SK-N-SH (cell line): Measurements from ENCODE around the gene LRR1. TPM values are rescaled to one million over a fixed set of nuclear protein-coding genes. Genes with fewer than 3 reads are reported as not detected.
A peak's percentile ranks its signal among the peaks of the same experiment; 100 is the strongest.

Source experiments
- CTCF ChIA-PET: fragments of 300-600, 350-600 bp; formaldehyde crosslinking; extraction: SDS; loops from one replicate; lab custom pipeline; 2021; lab: Yijun Ruan, JAX
- POLR2A ChIA-PET: fragments of 350-600 bp; sonication (Branson Sonifier 250); formaldehyde crosslinking; extraction: SDS; loops from one replicate; lab custom pipeline; 2020; ENCODE audit warnings: antibody characterized with exemption, inconsistent platforms; lab: Yijun Ruan, JAX
- DNase-seq: peaks from one replicate; pipeline ENCODE4 v3.0.0; 2012
- H2AFZ ChIP-seq: fragments of 200-600 bp; sonication (generic); 2 replicates; pipeline ENCODE4 v1.8.1; 2016; ENCODE audit warnings: antibody characterized with exemption, mild to moderate bottlenecking, low read depth
- H3F3A ChIP-seq: fragments of 200-600 bp; sonication (generic); replicated peaks from 2 replicates; pipeline ENCODE3; 2016; ENCODE audit warnings: antibody characterized with exemption, mild to moderate bottlenecking; ENCODE audit not compliant: insufficient read depth
- H3K27ac ChIP-seq, 2 experiments: fragments of 200-500 bp in 1 of 2; fragments of 200-600 bp in 1 of 2; sonication (Bioruptor generic) in 1 of 2; sonication (generic), shearing (Covaris generic) in 1 of 2; 2 replicates each; pipeline versions ENCODE4 v1.5.1 to v1.6.1; 2014 to 2016; ENCODE audit warnings: low read depth in 2 of 2, inconsistent platforms in 1 of 2, low read length in 1 of 2, mild to moderate bottlenecking in 1 of 2, mixed read lengths in 1 of 2
- H3K27me3 ChIP-seq: fragments of 200-600 bp; sonication (generic), shearing (Covaris generic); 2 replicates; pipeline ENCODE4 v1.6.1; 2016; ENCODE audit warnings: mixed run types; ENCODE audit not compliant: insufficient read depth
- H3K36me3 ChIP-seq, 2 experiments: fragments of 200-500 bp in 1 of 2; fragments of 200-600 bp in 1 of 2; sonication (Bioruptor generic) in 1 of 2; sonication (generic) in 1 of 2; replicated peaks in 1 of 2; 2 replicates each; pipeline versions ENCODE3 to v1.5.1; 2014 to 2016; ENCODE audit warnings: low read length in 1 of 2, mild to moderate bottlenecking in 1 of 2; ENCODE audit not compliant: insufficient read depth in 2 of 2, control insufficient read depth in 1 of 2
- H3K4me1 ChIP-seq, 2 experiments: fragments of 200-500 bp in 1 of 2; fragments of 200-600 bp in 1 of 2; sonication (Bioruptor generic) in 1 of 2; sonication (generic), shearing (Covaris generic) in 1 of 2; 2 replicates each; pipeline versions ENCODE4 v1.5.1 to v1.6.1; 2014 to 2016; ENCODE audit warnings: low read depth in 1 of 2, low read length in 1 of 2, mixed run types in 1 of 2; ENCODE audit not compliant: insufficient read depth in 2 of 2, control insufficient read depth in 1 of 2
- H3K4me2 ChIP-seq: fragments of 200-600 bp; sonication (generic), shearing (Covaris generic); 2 replicates; pipeline ENCODE4 v1.6.1; 2017; ENCODE audit warnings: mixed run types
- H3K4me3 ChIP-seq, 2 experiments: fragments of 200-500 bp in 1 of 2; fragments of 200-600 bp in 1 of 2; sonication (Bioruptor generic) in 1 of 2; sonication (generic), shearing (Covaris generic) in 1 of 2; 2 replicates each; pipeline versions ENCODE4 v1.5.1 to v1.8.1; 2014 to 2016; ENCODE audit warnings: low read depth in 2 of 2, inconsistent platforms in 1 of 2, low read length in 1 of 2, mild to moderate bottlenecking in 1 of 2, mixed read lengths in 1 of 2, moderate library complexity in 1 of 2
- H3K79me2 ChIP-seq: fragments of 200-600 bp; sonication (generic); 2 replicates; pipeline ENCODE4 v1.8.1; 2017; ENCODE audit warnings: mild to moderate bottlenecking; ENCODE audit not compliant: insufficient read depth
- H3K9ac ChIP-seq: fragments of 200-600 bp; sonication (generic); 2 replicates; pipeline ENCODE4 v1.6.1; 2017; ENCODE audit warnings: mixed run types
- H3K9me2 ChIP-seq: fragments of 200-600 bp; sonication (generic); 2 replicates; pipeline ENCODE4 v1.6.1; 2017; ENCODE audit warnings: mixed run types
- H3K9me3 ChIP-seq: fragments of 200-600 bp; sonication (generic); 2 replicates; pipeline ENCODE4 v1.6.1; 2017; ENCODE audit warnings: mixed run types, mild to moderate bottlenecking, moderate library complexity
- H4K20me1 ChIP-seq: fragments of 200-600 bp; sonication (generic); 2 replicates; pipeline ENCODE4 v1.6.1; 2017; ENCODE audit warnings: mild to moderate bottlenecking, mixed run types; ENCODE audit not compliant: insufficient read depth
- CHD2 ChIP-seq: fragments of 150-350 bp; IDR thresholded peaks from 2 replicates; pipeline ENCODE4 v1.6.1; 2018; ENCODE audit warnings: low read length; ENCODE audit not compliant: partially characterized antibody
- ELF1 ChIP-seq: IDR thresholded peaks from 2 replicates; pipeline ENCODE4 v1.4.0; 2012
- EP300 ChIP-seq, 2 experiments: IDR thresholded peaks; 2 replicates each; pipeline versions ENCODE4 v1.4.0 to v1.6.1; 2012; ENCODE audit warnings: borderline replicate concordance in 1 of 2, low read depth in 1 of 2, low read length in 1 of 2
- EZH2phosphoT487 ChIP-seq: fragments of 200-600 bp; sonication (generic); IDR thresholded peaks from 2 replicates; pipeline ENCODE4 v1.6.1; 2017; ENCODE audit warnings: low read depth, mixed run types, mild to moderate bottlenecking, antibody characterized with exemption, moderate library complexity, borderline replicate concordance
- FOSL2 ChIP-seq: IDR thresholded peaks from 2 replicates; pipeline ENCODE4 v1.4.0; 2012; ENCODE audit warnings: low read depth, mild to moderate bottlenecking, moderate library complexity, borderline replicate concordance
- FOXJ3 ChIP-seq: sonication (generic); formaldehyde crosslinking; IDR thresholded peaks from 2 replicates; pipeline ENCODE4 v1.5.1; 2020; ENCODE audit warnings: mild to moderate bottlenecking, missing genetic modification reagents
- FOXM1 ChIP-seq: IDR thresholded peaks from 2 replicates; pipeline ENCODE4 v1.4.0; 2012; ENCODE audit warnings: low read depth, mild to moderate bottlenecking
- GATA2 ChIP-seq: sonication (generic); formaldehyde crosslinking; IDR thresholded peaks from 2 replicates; pipeline ENCODE4 v1.5.0; 2020; ENCODE audit warnings: mild to moderate bottlenecking, missing genetic modification reagents
- IRF3 ChIP-seq: fragments of 150-350 bp; IDR thresholded peaks from 2 replicates; pipeline ENCODE4 v1.6.1; 2016; ENCODE audit warnings: mild to moderate bottlenecking, low read depth, low read length
- MEF2A ChIP-seq: IDR thresholded peaks from 2 replicates; pipeline ENCODE4 v1.4.0; 2012; ENCODE audit warnings: low read depth, borderline replicate concordance
- MXI1 ChIP-seq: IDR thresholded peaks from 2 replicates; pipeline ENCODE4 v1.6.1; 2012; ENCODE audit warnings: mild to moderate bottlenecking, low read depth, low read length, improper control_type of control experiment
- NRF1 ChIP-seq: IDR thresholded peaks from 2 replicates; pipeline ENCODE4 v1.6.1; 2012; ENCODE audit warnings: low read depth, mild to moderate bottlenecking, low read length
- POLR2AphosphoS5 ChIP-seq: IDR thresholded peaks from 2 replicates; pipeline ENCODE4 v1.6.1; 2012; ENCODE audit warnings: low read depth, low read length
- RAD21 ChIP-seq: IDR thresholded peaks from 2 replicates; pipeline ENCODE4 v1.6.1; 2012; ENCODE audit warnings: mild to moderate bottlenecking, low read length
- RFX5 ChIP-seq: IDR thresholded peaks from 2 replicates; pipeline ENCODE4 v1.6.1; 2012; ENCODE audit warnings: mild to moderate bottlenecking, improper control_type of control experiment, low read length
- RXRA ChIP-seq: IDR thresholded peaks from 2 replicates; pipeline ENCODE4 v1.4.0; 2012; ENCODE audit warnings: low read depth, mild to moderate bottlenecking, borderline replicate concordance
- SMC3 ChIP-seq: IDR thresholded peaks from 2 replicates; pipeline ENCODE4 v1.6.1; 2012; ENCODE audit warnings: low read depth, low read length, improper control_type of control experiment
- TCF12 ChIP-seq: IDR thresholded peaks from 2 replicates; pipeline ENCODE4 v1.4.0; 2012
- TEAD4 ChIP-seq: IDR thresholded peaks from 2 replicates; pipeline ENCODE4 v1.4.0; 2012; ENCODE audit warnings: mild to moderate bottlenecking, borderline replicate concordance; ENCODE audit not compliant: insufficient read depth
- YY1 ChIP-seq: IDR thresholded peaks from 2 replicates; pipeline ENCODE4 v1.4.0; 2012; ENCODE audit warnings: low read depth, mild to moderate bottlenecking
- WGBS: methylation state at CpG from one replicate; pipeline ENCODE4 v1.1.6; 2017; ENCODE audit warnings: low lambda C conversion rate; 5-methylcytosine and 5-hydroxymethylcytosine counted together
- polyA plus RNA-seq, 3 experiments: library from polyadenylated mRNA; depleted of rRNA; stranded (reverse); fragments of >200 nt; gene quantifications; 2 replicates each; pipeline ENCODE4 v1.2.3, GENCODE V29; 2012
- TF ChIP-seq, protein P1 (sequence below): fragments of 150-350 bp; IDR thresholded peaks from 2 replicates; pipeline ENCODE4 v1.6.1; 2017; ENCODE audit warnings: antibody characterized with exemption, low read length, low read depth, borderline replicate concordance
- TF ChIP-seq, protein P2 (sequence below): IDR thresholded peaks from 2 replicates; pipeline ENCODE4; 2012
- TF ChIP-seq, protein P3 (sequence below): fragments of 200-600 bp; sonication (generic); IDR thresholded peaks from 2 replicates; pipeline ENCODE4 v1.6.1; 2017; ENCODE audit warnings: antibody characterized with exemption, mild to moderate bottlenecking, moderate library complexity
- TF ChIP-seq, protein P4 (sequence below): IDR thresholded peaks from 2 replicates; pipeline ENCODE4 v1.4.0; 2012; ENCODE audit warnings: low read depth, borderline replicate concordance

Gene LRR1
- polyA plus RNA-seq, 1 of the 3 experiments (the other 2 are of a cell fraction): 9.3 TPM

GRCh38 chr14:49620182-49621113 lies 21.7 kb downstream of the LRR1 start, which contains the start of the genes MGAT2 and RPL36AL:
Gene MGAT2 (plus strand): TSS chr14:49620799. CDS start chr14:49621269, 470 bp downstream.
Gene RPL36AL (minus strand): TSS chr14:49620626. CDS start chr14:49619104, 1,522 bp downstream.
- peak; percentile 99 for DNase-seq
- Histone ChIP-seq H3K36me3 (peaks cover 30 to 39% of the 10 kb centered on the region in 2 experiments), H3K9ac (peak within 1 kb of the TSS; percentile 95), H3K79me2 (peaks cover 78% of the 10 kb centered on the region), H2AFZ (peak within 1 kb of the TSS; percentile 88), H3K4me3 (peak within 1 kb of the TSS; percentile 92 to 96), H3K27ac (peak within 1 kb of the TSS; percentile 97 to 98), H3K9me3 (no peaks in the 10 kb centered on the region), H3K27me3 (no peaks in the 10 kb centered on the region), H3F3A (peaks cover 30% of the 10 kb centered on the region), H3K9me2 (no peaks in the 10 kb centered on the region), H4K20me1 (peaks cover 39% of the 10 kb centered on the region), H3K4me2 (peak within 1 kb of the TSS; percentile 87), H3K4me1 (peaks cover 22 to 29% of the 10 kb centered on the region in 2 experiments)
- ChIA-PET POLR2A (interaction anchor here (0.8 to 2.8 kb wide), 12 partner anchors 10 to 242 kb away, joined by 3 to 17 read pairs (median 6); partner anchors contain the start of genes DNAAF2, KLHDC2, LRR1 and NEMF), CTCF (interaction anchor here (0.6 to 6.1 kb wide), 10 partner anchors 12 to 483 kb away, joined by 3 to 39 read pairs (median 4); partner anchors contain the start of genes DNAAF2, LRR1 and RPS29)
- WGBS: under 1% methylated on average over 48 of the region's 85 CpGs
- no peak for TF ChIP-seq FOXJ3 (CRISPR knock-in tag)
- no peak for TF ChIP-seq TCF12
- peak; percentile 60 for TF ChIP-seq MXI1
- peak; percentile 71 for TF ChIP-seq IRF3
- TF ChIP-seq POLR2AphosphoS5: peak; percentile 98
- TF ChIP-seq EZH2phosphoT487: no peak
- TF ChIP-seq GATA2: no peak
- no peak for TF ChIP-seq RAD21
- TF ChIP-seq ELF1: peak; percentile 93
- TF ChIP-seq RFX5: no peak
- TF ChIP-seq, protein P1, sequence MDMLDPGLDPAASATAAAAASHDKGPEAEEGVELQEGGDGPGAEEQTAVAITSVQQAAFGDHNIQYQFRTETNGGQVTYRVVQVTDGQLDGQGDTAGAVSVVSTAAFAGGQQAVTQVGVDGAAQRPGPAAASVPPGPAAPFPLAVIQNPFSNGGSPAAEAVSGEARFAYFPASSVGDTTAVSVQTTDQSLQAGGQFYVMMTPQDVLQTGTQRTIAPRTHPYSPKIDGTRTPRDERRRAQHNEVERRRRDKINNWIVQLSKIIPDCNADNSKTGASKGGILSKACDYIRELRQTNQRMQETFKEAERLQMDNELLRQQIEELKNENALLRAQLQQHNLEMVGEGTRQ: peak; percentile 43; the same call in 1 of the 2 replicates
- TF ChIP-seq CHD2: peak; percentile 7
- TF ChIP-seq, protein P2, sequence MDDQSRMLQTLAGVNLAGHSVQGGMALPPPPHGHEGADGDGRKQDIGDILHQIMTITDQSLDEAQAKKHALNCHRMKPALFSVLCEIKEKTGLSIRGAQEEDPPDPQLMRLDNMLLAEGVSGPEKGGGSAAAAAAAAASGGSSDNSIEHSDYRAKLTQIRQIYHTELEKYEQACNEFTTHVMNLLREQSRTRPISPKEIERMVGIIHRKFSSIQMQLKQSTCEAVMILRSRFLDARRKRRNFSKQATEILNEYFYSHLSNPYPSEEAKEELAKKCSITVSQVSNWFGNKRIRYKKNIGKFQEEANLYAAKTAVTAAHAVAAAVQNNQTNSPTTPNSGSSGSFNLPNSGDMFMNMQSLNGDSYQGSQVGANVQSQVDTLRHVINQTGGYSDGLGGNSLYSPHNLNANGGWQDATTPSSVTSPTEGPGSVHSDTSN: peak; percentile 99
- TF ChIP-seq YY1: peak; percentile 82
- no peak for TF ChIP-seq MEF2A
- no peak; the same call in 1 of the 2 replicates for TF ChIP-seq FOSL2
- no peak for TF ChIP-seq EP300 (IDR thresholded peaks at IDR 0.05; ENCODE audit: borderline replicate concordance in 1 of 2, low read depth in 1 of 2, low read length in 1 of 2)
- TF ChIP-seq FOXM1: no peak
- no peak for TF ChIP-seq NRF1
- TF ChIP-seq, protein P3, sequence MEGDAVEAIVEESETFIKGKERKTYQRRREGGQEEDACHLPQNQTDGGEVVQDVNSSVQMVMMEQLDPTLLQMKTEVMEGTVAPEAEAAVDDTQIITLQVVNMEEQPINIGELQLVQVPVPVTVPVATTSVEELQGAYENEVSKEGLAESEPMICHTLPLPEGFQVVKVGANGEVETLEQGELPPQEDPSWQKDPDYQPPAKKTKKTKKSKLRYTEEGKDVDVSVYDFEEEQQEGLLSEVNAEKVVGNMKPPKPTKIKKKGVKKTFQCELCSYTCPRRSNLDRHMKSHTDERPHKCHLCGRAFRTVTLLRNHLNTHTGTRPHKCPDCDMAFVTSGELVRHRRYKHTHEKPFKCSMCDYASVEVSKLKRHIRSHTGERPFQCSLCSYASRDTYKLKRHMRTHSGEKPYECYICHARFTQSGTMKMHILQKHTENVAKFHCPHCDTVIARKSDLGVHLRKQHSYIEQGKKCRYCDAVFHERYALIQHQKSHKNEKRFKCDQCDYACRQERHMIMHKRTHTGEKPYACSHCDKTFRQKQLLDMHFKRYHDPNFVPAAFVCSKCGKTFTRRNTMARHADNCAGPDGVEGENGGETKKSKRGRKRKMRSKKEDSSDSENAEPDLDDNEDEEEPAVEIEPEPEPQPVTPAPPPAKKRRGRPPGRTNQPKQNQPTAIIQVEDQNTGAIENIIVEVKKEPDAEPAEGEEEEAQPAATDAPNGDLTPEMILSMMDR: peak; percentile 45
- no peak for TF ChIP-seq SMC3
- TF ChIP-seq, protein P4, sequence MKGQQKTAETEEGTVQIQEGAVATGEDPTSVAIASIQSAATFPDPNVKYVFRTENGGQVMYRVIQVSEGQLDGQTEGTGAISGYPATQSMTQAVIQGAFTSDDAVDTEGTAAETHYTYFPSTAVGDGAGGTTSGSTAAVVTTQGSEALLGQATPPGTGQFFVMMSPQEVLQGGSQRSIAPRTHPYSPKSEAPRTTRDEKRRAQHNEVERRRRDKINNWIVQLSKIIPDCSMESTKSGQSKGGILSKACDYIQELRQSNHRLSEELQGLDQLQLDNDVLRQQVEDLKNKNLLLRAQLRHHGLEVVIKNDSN: peak; percentile 85
- peak; percentile 28; the same call in 1 of the 2 replicates for TF ChIP-seq RXRA
- no peak for TF ChIP-seq TEAD4
